Coronary artery (tissue), 2 donors: ENCODE results near the gene GRIP2.

ENCODE experiments used
- DNase-seq: peaks from one replicate; pipeline ENCODE4 v3.0.0-alpha.2; 2017; ENCODE audit warnings: low spot score
- H3K27ac ChIP-seq, 2 donors: fragments of 200-600 bp; sonication (generic); one replicate each; pipeline ENCODE4 v1.5.1; 2016 to 2019
- H3K4me3 ChIP-seq: fragments of 200-600 bp; sonication (generic); 2 replicates; pipeline ENCODE4 v1.5.1; 2016; ENCODE audit warnings: mild to moderate bottlenecking, moderate library complexity
- TF ChIP-seq, protein P1 (sequence below): fragments of 200-600 bp; sonication (generic); IDR thresholded peaks from one replicate; pipeline ENCODE4 v1.5.1; 2019; ENCODE audit warnings: antibody characterized with exemption

The GRIP2 gene

GRCh38 chr3:14581334-14582044, 41.3 kb upstream of the GRIP2 start:
- TF ChIP-seq, protein P1, sequence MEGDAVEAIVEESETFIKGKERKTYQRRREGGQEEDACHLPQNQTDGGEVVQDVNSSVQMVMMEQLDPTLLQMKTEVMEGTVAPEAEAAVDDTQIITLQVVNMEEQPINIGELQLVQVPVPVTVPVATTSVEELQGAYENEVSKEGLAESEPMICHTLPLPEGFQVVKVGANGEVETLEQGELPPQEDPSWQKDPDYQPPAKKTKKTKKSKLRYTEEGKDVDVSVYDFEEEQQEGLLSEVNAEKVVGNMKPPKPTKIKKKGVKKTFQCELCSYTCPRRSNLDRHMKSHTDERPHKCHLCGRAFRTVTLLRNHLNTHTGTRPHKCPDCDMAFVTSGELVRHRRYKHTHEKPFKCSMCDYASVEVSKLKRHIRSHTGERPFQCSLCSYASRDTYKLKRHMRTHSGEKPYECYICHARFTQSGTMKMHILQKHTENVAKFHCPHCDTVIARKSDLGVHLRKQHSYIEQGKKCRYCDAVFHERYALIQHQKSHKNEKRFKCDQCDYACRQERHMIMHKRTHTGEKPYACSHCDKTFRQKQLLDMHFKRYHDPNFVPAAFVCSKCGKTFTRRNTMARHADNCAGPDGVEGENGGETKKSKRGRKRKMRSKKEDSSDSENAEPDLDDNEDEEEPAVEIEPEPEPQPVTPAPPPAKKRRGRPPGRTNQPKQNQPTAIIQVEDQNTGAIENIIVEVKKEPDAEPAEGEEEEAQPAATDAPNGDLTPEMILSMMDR: no peak
- Histone ChIP-seq H3K4me3 (no peak overlapping the region), H3K27ac (no peak overlapping the region)
- DNase-seq: no peak

- H3K27ac ChIP-seq: no peak overlapping the region
- no peak overlapping the region for H3K4me3 ChIP-seq
- no peak for DNase-seq
- TF ChIP-seq, protein P1: no peak
Measured at GRCh38 chr3:14577897-14578296, 37.8 kb upstream of the GRIP2 start.

DNA sequence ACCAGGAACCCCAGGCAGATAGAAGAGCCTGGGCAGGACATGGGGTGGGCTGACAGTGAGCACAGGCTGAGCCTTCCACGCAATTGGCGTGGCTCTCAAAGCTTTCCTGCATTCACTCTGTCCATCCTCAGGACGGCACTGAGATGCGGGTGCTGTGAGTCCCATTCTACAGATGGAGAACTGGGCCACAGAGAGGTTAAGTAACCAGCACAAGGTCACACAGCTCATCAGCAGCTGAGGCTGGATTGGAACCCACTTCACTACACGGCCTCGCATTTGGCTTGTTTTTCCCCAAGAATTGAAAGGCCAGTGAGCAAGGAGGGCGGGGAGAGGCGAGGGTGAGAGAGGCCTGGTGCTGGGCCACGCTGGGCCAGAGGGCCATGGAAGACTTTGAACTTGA, 36.0 kb upstream of the GRIP2 start:
- H3K27ac ChIP-seq: no peak overlapping the region
- TF ChIP-seq, protein P1: no peak
- DNase-seq: no peak
- H3K4me3 ChIP-seq: no peak overlapping the region

DNA sequence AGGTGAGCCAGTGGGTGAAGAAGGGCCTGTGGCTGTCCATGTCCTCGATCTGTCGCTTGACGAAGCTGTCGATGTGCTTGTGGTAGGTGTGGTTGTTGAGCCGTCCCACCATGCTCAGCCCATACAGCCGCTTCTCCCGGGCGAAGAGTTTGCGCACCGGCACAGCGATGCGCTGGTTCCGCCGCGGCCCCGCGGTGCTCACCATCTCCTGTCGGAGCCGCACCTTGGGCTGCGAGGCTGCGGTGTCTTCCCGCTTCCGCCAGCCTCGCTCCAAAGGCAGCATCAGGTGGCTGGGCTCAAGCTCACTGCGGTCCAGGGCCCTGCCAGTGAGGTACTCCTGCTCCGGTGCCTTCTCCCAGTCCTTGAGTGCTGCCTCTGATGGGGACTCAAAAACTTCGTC, 34.0 kb upstream of the GRIP2 start:
- TF ChIP-seq, protein P1: no peak
- no peak for DNase-seq
- no peak overlapping the region for H3K27ac ChIP-seq
- H3K4me3 ChIP-seq: no peak overlapping the region

- TF ChIP-seq, protein P1: no peak
- H3K27ac ChIP-seq: no peak overlapping the region
- H3K4me3 ChIP-seq: no peak overlapping the region
- DNase-seq: no peak
Measured at GRCh38 chr3:14573706-14574105, 33.6 kb upstream of the GRIP2 start.

DNA sequence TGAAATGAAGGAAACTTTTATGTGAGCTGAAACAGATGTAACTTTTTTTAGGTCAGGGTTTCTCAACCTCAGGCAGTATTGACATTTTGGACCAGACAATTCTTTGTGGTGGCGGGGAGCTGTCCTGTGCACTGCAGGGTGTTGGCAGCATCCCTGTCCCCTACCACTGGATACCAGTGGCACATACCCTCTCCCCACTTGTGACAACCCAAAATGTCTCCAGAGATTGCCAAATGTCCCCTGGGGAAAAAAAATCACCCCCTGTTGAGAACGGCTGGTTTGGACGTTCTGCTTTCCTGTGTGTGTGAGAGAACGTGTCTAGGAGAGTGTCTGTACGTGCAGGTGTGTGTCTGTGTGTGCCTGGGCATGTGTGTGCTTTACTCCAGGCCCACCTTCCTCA, 30.7 kb upstream of the GRIP2 start:
- TF ChIP-seq, protein P1: no peak
- Histone ChIP-seq H3K4me3 (no peak overlapping the region), H3K27ac (no peak overlapping the region)
- DNase-seq: no peak

- TF ChIP-seq, protein P1: no peak
- Histone ChIP-seq H3K27ac (no peak overlapping the region), H3K4me3 (no peak overlapping the region)
- DNase-seq: no peak
Measured at GRCh38 chr3:14570089-14570488, 29.9 kb upstream of the GRIP2 start.
